ENCODE data around the gene ZPLD1. TPM values are rescaled to one million over a fixed set of nuclear protein-coding genes. Genes with fewer than 3 reads are reported as not detected.
A peak's percentile ranks its signal among the peaks of the same experiment; 100 is the strongest.

The ZPLD1 gene
- total RNA-seq, 1 experiment from 2014 or later, result 0.15 TPM

- Histone ChIP-seq H3K36me3 (ENCODE audit: low read depth, low read length) (no peaks in the 10 kb centered on the region), H3K9me2 (replicated peaks; ENCODE audit: low read length) (no peaks in the 10 kb centered on the region), H3K79me2 (ENCODE audit: low read length) (no peaks in the 10 kb centered on the region), H2AFZ (ENCODE audit: low read length) (no peak overlapping the region), H3K9me3 (ENCODE audit: low read length) (no peaks in the 10 kb centered on the region), H4K20me1 (ENCODE audit: low read length) (no peaks in the 10 kb centered on the region), H3K9ac (ENCODE audit: low read length) (no peak overlapping the region), H3F3A (ENCODE audit: low read length, unreplicated experiment) (no peaks in the 10 kb centered on the region), H3K27ac (ENCODE audit: low read length) (no peak overlapping the region), H3K27me3 (ENCODE audit: low read length) (no peaks in the 10 kb centered on the region), H3K4me1 (ENCODE audit: insufficient read depth, low read length) (no peaks in the 10 kb centered on the region), H3K4me3 (ENCODE audit: low read length) (no peak overlapping the region), H3K4me2 (ENCODE audit: low read length) (no peak overlapping the region)
- ChIA-PET CTCF (no interaction called here), POLR2A (ENCODE audit: unreplicated experiment) (no interaction called here)
- intact Hi-C loops (cut with micrococcal nuclease), result no loop called here
- ATAC-seq, result no peak
- no TSS peak for BruUV-seq (replicated peaks)
- DNase-seq, result no peak
- TF ChIP-seq EZH2phosphoT487 (IDR thresholded peaks at IDR 0.05; ENCODE audit: borderline replicate concordance, low read length) (no peak), EZH2 (IDR thresholded peaks at IDR 0.05; ENCODE audit: low read length, unreplicated experiment) (no peak), CTCF (conservative IDR thresholded peaks at IDR 0.05; ENCODE audit: low read depth, low read length) (no peak)
Observed at GRCh38 chr3:102497571-102497970, 62.8 kb downstream of the ZPLD1 start.

GRCh38 chr3:102505542-102505941 lies 70.7 kb downstream of the ZPLD1 start:
- no peaks in the 10 kb centered on the region; the same call in 1 of the 2 replicates for H3K36me3 ChIP-seq (ENCODE audit: low read depth, low read length)
- TF ChIP-seq EZH2phosphoT487 (IDR thresholded peaks at IDR 0.05; ENCODE audit: borderline replicate concordance, low read length) (no peak), EZH2 (IDR thresholded peaks at IDR 0.05; ENCODE audit: low read length, unreplicated experiment) (no peak), CTCF (conservative IDR thresholded peaks at IDR 0.05; ENCODE audit: low read depth, low read length) (no peak)
- no TSS peak for BruUV-seq (replicated peaks)
- no peaks in the 10 kb centered on the region for H4K20me1 ChIP-seq (ENCODE audit: low read length)
- H3K9me2 ChIP-seq (replicated peaks; ENCODE audit: low read length), result no peaks in the 10 kb centered on the region
- H3K27me3 ChIP-seq (ENCODE audit: low read length), result no peaks in the 10 kb centered on the region
- H3F3A ChIP-seq (ENCODE audit: low read length, unreplicated experiment), result no peaks in the 10 kb centered on the region
- CTCF ChIA-PET, result no interaction called here
- POLR2A ChIA-PET (ENCODE audit: unreplicated experiment), result no interaction called here
- peaks cover 6% of the 10 kb centered on the region for H3K4me1 ChIP-seq (ENCODE audit: insufficient read depth, low read length)
- H3K27ac ChIP-seq (ENCODE audit: low read length), result no peak overlapping the region
- no peak overlapping the region for H3K9ac ChIP-seq (ENCODE audit: low read length)
- no peaks in the 10 kb centered on the region for H3K79me2 ChIP-seq (ENCODE audit: low read length)
- no peak for DNase-seq
- H3K9me3 ChIP-seq (ENCODE audit: low read length), result 0 out of 2 replicates have a peak, but pooled peaks cover 3% of the 10 kb centered on the region
- H3K4me3 ChIP-seq (ENCODE audit: low read length), result no peak overlapping the region
- ATAC-seq, result no peak
- H2AFZ ChIP-seq (ENCODE audit: low read length), result no peak overlapping the region
- intact Hi-C loops (cut with micrococcal nuclease), result no loop called here
- no peak overlapping the region for H3K4me2 ChIP-seq (ENCODE audit: low read length)

- peak; percentile 98 for ATAC-seq
- H2AFZ ChIP-seq (ENCODE audit: low read length), result peak overlapping the region; percentile 54; the same call in 1 of the 2 replicates
Observed at GRCh38 chr3:102510663-102511062, 75.8 kb downstream of the ZPLD1 start.

More at GRCh38 chr3:102510663-102511062, 75.8 kb downstream of the ZPLD1 start:
- POLR2A ChIA-PET (ENCODE audit: unreplicated experiment), result interaction anchor here (0.5 kb wide), 2 partner anchors 117 to 209 kb away, joined by 4 to 5 read pairs; no protein-coding TSS in a partner anchor
- H3K9ac ChIP-seq (ENCODE audit: low read length), result 0 out of 2 replicates have a peak overlapping the region, but pooled peaks have one; percentile 4
- H3F3A ChIP-seq (ENCODE audit: low read length, unreplicated experiment), result no peaks in the 10 kb centered on the region
- H3K27me3 ChIP-seq (ENCODE audit: low read length), result no peaks in the 10 kb centered on the region
- H3K9me3 ChIP-seq (ENCODE audit: low read length), result no peaks in the 10 kb centered on the region
- peak overlapping the region; percentile 46 for H3K27ac ChIP-seq (ENCODE audit: low read length)
- DNase-seq, result peak; percentile 81
- BruUV-seq (replicated peaks), result no TSS peak
- intact Hi-C loops (cut with micrococcal nuclease), result loop anchor here (2.0 kb wide), 1 partner anchor 14 kb away; no protein-coding TSS in a partner anchor
- H4K20me1 ChIP-seq (ENCODE audit: low read length), result no peaks in the 10 kb centered on the region
- no peaks in the 10 kb centered on the region for H3K9me2 ChIP-seq (replicated peaks; ENCODE audit: low read length)
- CTCF ChIA-PET, result interaction anchor here (0.9 kb wide), 1 partner anchor 26 kb away, joined by 6 read pairs; no protein-coding TSS in a partner anchor
- H3K79me2 ChIP-seq (ENCODE audit: low read length), result no peaks in the 10 kb centered on the region
- peak overlapping the region; percentile 22; the same call in 1 of the 2 replicates for H3K4me3 ChIP-seq (ENCODE audit: low read length)
- peaks cover 31% of the 10 kb centered on the region for H3K4me1 ChIP-seq (ENCODE audit: insufficient read depth, low read length)
- TF ChIP-seq EZH2phosphoT487 (IDR thresholded peaks at IDR 0.05; ENCODE audit: borderline replicate concordance, low read length) (no peak), CTCF (conservative IDR thresholded peaks at IDR 0.05; ENCODE audit: low read depth, low read length) (no peak), EZH2 (IDR thresholded peaks at IDR 0.05; ENCODE audit: low read length, unreplicated experiment) (no peak)
- H3K4me2 ChIP-seq (ENCODE audit: low read length), result peak overlapping the region; percentile 68
- no peaks in the 10 kb centered on the region for H3K36me3 ChIP-seq (ENCODE audit: low read depth, low read length)
